CD4-positive, alpha-beta T cell treated with Interleukin-21 for 1 hour (primary cell): ENCODE results near the gene WDR26.
"Not testable (repeated sequence)": the region's sequence is repeated elsewhere in the genome, so short reads cannot be mapped to it uniquely, and the experiment has no call there.

Source experiments
- DNase-seq: peaks from one replicate; pipeline ENCODE4 v3.0.0-alpha.2; 2020

Gene WDR26

DNA sequence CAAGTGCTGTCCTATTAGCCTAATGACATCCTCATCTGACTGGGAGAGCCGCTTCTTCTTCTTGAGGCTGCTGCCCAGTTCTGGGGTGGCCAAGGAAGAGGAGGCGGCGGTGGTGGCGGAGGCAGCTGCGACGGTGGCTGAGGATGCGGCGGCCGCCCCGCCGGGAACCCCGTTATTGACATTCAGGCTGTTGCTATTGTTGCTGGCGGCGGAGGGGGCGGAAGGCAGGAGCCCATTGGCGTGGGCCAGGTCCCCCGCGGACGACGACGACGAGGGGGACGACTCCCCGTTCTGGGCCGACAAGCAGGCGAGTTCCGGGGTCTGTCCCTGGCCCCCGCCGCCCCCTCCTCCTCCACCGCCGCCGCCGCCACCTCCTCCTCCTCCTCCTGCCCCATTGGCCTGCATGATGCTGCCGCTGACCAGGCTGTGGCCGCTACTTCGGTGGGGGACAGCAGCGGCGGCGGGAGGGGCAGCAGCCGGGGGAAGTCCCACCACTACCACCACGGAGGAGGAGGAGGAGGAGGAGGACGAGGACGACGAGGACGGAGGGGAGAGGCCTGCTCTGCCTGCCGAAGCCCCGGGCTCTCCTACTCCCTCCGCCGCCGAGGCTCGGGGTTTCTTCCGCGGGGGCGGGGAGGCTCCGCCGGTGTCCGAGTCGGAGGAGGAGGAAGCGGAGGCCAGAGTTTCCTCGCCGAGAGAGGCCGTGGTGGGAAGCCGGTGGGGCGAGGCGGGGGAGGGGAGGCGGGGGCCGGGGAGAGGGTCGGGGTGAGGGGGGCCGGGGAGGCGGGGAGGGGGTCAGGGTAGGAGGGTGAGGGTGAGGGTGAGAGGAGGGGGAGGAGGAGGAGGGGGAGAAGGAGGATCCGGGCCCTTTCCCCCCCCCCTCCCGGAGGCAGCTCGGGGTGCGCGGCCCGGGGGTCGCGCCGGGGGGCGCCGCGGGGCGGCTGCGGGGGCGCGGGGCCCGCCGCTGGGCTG lies 610 bp downstream of the WDR26 start:
- DNase-seq, result peak; percentile 71

DNA sequence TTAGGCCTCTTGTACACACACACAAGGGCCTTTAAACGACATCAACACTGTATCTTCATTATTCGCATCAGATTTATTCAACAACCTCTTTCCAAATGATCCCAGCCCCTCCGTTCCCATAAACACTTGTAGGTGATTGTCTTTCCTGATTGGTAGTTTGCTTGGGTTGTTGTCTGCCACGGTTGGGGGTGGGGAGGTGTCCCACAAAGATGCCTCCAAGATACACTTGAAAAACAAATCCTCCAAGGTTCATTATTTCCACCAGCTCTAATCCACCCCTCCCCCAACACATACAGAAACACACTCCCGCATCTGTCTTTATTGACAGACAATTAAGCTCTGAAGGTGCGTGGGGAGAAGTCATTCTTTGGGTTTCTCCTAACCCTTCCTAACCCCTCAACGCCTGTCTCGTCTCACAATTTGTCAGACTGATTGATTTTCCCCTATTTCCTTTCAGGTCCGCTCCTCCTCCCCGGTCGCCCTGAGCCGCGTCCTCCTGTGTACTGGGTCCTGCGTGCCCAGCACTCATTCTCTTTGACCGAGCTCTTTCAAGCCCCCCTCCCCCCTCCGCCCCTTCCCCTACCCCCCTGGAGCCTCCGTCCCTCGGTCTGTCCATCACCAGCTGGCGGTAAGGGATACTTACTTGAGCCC lies 1.4 kb downstream of the WDR26 start:
- DNase-seq, result peak; percentile 50

DNA sequence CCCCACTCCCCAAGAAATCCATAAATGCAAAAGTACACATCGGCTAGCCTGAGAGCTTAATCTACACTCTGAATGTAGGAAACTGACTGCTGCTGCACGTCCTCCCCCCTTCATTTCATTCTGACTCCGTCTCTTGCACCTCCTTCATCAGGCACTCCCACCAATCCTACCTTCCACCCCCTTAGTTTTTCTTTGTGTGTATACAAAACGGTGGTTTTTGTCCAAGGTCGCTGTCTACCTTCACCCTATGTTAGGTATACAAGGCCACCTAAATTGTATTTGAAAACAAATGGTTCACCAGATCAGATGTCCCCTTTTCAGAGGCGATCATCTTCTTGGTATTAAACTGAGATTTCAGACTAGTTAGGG lies 1.9 kb downstream of the WDR26 start:
- DNase-seq, result peak; percentile 40

DNA sequence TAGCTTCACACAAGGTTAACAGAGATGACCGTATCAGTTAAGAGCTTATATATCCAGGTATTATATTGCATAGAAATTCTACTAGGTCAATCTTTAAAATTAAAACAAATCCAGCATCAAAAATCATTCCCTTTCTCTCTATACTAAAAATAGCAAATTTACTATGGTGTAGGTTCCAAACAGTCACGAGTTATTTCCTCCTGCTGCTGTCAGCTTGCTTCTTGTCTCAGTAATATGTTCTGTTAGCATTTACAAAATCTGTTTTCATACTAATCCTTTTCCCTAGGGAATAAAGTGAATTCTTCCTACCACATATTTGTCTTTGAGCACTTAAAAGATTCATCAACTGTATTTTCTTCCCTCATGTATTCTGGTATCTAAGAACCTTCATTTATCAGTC lies 2.5 kb downstream of the WDR26 start:
- no peak for DNase-seq

DNA sequence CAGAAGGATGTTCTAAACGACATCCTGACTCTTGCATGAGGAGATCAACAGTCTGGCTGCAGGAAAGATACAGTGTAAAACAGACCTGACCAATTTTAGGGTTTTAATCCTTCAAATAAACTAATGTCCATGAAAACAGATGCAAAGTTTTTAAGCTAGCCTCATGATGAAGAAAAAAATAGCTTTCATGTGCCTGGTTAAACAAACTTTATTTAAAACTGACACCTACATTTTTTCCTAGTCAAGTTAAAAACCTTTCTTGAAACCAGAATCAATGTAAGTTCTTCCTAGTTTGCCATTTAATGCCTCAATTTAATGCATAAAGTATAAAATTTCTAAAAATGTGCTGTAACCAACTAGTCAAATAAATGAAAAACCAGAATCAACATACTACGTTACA lies 2.9 kb downstream of the WDR26 start:
- DNase-seq, result no peak

DNA sequence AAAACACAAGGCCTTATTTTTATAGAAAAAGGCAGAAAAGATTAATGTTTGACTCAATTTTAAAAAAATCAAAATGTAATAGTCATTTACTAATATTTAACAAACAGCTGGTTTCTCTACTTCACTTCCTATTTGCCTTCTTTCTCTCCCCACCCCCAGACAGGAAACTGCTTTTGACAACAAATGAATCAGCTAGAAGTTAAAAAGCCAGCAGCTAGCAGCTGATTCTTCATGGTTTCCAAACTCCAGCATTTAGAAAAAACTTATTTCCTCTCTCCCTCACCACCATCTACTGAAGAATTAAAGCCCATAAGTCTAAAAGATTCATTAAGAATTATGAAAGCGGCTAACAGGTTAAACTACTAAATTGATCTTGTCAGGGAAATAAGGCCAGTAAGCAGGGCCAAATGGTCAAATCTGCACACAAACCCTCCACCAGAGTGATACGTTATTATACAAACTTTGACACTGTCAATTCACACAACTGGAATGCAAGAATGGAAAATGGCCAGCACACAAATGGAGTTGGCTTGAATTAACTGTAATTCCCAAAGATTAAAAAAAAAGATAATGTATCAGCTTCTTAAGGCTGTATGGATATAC lies 4.0 kb downstream of the WDR26 start:
- DNase-seq, result peak; percentile 73

DNA sequence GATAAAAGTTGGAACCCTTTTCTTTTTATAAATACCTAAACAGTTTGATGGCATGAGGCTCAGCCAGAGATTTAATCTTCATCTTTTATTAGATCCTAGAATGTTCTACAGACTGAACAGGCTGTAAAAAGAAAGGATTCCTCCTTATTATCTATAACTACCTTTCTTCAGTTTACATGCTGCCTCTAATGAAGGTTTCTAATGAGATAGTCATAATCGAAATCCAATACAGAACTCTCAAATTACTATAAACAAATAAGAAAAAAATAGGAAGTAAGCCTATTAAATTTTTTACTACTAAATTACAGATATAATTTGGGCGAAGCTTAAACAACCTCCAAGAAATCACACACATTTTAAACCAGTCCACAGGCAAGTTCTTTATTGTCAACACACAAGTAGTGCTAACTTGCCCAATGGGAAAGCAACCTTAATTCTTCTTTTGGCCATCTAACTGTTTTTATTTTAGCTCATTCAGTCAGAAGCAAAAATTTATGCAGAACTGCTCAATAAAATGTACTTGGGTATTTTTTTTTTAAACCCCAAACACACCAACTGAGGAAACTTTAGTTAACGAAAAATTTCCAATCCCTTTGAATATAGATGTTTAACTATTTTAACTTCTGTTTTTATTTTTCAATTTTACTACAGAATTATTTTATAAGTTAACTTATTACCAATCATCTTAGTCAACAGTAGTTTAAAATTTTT lies 4.8 kb downstream of the WDR26 start:
- no peak for DNase-seq

DNA sequence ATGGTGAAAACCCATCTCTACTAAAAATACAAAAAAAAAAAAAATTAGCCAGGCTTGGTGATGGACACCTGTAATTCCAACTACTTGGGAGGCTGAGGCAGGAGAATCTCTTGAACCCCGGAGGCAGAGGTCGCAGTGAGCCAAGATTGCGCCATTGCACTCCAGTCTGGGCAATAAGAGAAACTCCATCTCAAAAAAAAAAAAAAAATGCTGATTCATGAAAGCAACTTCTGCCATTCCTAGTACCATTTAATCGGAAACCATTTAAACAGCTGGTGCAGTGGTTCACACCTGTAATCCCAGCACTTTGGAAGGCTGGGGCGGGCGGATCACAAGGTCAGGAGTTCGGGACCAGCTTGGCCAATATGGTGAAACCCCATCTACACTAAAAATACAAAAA lies 5.9 kb downstream of the WDR26 start:
- not testable (repeated sequence) for DNase-seq

DNA sequence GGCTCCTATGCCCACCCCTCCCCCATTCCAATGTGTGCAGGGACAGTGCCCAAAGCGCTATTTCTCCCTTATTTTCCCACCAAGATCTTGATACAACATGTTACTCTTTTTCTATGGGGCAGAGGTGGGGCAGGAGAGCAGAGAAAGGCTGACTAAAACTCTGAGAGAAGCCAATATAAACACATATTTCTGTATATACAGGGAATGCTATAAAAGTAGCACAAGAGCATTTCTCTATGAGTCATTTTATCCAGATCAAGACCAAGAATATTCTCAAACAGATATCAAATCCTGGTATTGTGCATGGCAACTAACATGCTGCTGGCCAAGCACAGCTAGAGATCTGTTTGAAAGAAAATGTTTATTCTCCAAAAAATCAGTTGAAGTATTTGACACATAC lies 7.3 kb downstream of the WDR26 start:
- no peak for DNase-seq

DNA sequence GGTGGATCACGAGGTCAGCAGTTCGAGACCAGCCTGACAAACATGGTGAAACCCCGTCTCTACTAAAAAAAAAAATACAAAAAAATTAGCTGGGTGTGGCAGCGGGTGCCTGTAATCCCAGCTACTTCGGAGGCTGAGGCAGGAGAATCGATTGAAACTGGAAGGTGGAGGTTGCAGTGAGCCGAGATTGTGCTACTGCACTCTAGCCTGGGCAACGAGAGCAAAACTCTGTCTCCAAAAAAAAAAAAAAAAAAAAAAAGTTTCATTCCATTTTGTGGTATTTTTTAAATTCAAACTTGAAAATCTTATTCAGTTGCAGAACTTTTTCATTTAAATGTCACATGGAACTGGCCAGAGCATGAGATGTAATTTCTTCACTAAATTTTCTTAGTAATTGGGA lies 7.7 kb downstream of the WDR26 start:
- not testable (repeated sequence) for DNase-seq

DNA sequence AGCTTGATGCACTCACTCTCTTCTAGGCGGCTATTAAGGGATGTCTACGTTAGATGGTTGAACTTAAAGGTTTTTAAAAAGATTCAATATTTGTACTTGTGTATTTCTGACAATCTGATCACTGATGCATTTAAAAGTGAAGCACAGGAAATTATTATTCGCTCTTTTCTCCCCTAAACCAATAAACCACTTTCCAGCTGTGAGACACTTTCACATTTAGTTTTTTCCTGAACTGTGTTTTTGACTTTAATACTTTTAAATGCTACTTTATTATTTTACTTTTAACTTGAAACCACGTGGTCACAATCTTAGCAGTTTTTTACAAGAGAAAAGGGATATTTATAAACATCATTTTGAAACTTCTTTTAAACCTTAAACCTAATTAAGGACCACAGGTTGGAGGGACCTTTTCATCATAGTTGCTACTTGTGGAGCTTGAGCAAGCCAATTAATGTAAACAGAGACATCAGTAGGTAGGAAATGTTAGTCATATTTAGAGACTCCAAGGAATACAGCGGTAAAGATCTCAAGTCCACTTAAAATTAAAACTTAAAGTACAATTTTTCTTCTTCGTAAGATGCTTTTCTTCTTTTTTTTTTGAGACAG lies 9.2 kb downstream of the WDR26 start:
- no peak for DNase-seq

DNA sequence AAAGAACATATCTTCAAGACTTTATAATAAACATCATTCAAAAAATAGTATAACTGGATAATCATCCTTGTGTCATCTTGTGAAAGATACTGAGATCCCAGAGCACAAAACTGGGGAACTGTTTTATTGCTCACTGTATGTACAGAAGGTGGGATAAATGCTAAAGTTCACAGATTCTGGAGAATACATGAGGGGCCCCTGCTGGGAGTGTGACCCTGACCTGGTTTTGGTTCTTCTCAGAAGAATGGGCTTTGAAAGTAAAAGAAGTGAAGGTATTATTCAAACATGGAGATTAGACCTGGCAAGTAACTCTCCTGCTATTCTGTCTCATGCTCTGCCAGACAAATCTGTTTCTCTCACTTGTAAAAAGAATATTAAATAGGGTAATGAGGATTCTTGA lies 14.5 kb downstream of the WDR26 start:
- DNase-seq, result no peak

DNA sequence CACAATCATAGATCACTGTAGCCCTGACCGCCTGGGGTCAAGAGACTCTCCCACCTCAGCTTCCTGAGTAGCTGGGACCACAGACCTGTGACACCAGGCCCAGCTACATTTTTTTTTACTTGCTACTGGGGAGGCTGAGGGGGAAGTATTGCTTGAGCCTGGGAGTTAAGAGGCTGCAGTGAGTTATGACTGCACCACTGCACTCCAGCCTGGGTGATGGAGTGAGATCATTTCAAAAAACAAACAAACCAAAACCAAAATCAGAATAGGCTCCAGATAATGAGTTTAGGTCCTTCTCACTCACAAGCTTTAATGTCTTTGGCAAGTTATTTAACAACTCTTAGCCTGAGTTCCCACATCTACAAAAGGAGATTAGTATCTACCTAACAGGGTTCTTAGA lies 22.8 kb downstream of the WDR26 start:
- no peak for DNase-seq

DNA sequence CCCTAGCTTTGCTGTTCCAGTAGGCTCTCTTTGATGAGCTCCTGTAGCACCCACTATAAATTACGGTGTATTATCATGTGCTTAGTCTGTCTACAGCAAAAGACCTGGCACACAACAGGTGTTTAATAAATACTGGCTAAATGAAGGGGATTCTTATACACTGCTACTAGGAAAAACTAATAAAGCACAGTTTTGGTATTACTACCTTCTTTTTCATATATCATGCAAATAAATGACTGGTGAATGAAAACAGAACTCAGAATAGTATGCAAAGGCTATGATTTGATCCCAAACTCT lies 26.4 kb downstream of the WDR26 start:
- no peak for DNase-seq

DNA sequence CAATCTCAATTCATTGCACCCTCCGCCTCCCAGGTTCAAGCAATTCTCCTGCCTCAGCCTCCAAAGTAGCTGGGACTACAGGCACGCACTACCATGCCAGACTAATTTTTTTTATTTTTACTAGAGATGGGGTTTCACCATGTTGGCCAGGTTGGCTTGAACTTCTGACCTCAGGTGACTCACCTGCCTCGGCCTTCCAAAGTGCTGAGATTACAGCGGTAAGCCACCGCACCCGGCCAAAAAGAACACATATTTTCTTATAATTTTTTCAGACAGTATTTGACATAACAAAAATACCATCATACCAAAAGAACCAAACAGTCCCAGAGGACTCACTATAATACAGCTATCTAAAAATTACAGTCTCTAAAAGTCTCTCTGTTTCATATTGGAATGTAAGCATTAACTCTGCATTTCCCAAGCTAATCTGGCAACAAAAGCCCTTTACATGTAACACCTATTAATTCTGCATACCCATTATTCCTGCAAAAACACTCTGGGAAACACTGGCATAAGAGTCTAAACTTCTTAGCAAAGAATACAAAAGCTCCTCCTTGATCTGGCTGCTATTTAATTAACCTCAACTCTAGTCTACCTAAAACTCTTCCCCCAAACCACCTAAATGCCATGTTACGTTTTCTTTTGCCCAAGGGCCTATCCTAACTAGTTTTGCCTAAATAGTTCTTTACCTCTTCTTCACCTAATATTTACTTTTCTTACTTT lies 26.9 kb downstream of the WDR26 start:
- DNase-seq, result no peak

DNA sequence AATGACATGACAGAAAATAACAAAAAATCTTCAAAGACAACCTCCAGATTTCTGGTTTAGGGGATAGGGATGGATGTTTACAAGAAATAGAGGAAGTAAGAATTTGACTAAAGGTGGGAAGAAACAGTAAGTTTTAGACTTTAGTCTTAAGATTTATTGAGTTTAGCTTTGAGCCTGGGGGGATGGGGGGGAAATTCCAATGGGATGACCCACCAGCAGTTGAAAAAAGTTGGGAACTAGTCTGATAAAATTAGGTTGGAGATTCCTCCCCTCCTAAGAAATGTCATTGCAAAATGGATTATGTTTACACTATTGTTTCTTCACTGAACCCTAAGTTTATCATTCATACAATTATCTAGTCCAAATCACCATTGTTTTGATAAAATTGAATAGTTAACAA lies 28.4 kb downstream of the WDR26 start:
- no peak for DNase-seq

DNA sequence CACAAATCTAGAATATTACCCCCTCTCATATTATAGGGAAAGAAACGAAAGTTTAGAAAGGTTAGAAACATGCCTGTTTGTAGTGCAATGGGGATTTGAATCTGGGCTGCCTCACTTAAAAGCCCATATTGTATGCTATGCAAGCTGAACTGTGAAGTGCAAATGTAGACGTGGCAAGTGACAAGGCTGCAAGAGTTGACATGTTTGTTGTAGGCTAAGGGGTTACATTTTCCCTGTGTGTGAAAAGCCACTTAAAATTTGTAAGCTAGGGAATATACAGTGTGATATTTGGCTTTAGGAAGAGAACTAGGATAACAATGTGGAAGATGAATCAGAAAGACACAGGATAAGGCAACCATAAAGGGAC lies 29.0 kb downstream of the WDR26 start:
- no peak for DNase-seq

DNA sequence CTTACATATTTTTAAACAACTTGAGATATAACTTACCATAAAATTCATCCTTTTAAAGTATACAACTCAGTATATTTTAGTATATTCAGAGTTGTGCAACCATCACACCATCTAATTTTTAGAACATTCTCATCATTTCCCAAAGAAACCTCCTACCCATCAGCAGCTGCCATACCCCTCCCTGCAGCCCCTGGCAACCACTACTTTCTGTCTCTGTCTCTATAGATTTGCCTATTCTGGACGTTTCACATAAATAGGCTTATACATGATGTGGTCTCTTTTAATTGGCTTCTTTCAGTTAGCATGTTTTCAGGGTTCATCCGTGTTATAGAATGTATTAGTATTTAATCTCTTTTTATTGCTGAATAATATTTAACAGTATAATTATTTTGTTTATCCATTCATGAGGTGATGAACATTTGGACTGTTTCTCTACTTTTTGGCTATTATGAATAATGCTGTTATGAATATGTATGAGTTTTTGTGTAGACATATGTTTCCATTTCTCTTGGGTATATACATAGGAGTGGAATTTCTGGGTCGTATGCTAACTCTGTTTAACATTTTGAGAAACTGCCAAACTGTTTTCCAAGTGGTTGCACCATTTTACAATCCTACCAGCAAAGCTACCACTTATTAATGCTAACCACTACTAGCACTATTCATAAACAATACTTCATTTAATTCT lies 29.5 kb downstream of the WDR26 start:
- no peak for DNase-seq

DNA sequence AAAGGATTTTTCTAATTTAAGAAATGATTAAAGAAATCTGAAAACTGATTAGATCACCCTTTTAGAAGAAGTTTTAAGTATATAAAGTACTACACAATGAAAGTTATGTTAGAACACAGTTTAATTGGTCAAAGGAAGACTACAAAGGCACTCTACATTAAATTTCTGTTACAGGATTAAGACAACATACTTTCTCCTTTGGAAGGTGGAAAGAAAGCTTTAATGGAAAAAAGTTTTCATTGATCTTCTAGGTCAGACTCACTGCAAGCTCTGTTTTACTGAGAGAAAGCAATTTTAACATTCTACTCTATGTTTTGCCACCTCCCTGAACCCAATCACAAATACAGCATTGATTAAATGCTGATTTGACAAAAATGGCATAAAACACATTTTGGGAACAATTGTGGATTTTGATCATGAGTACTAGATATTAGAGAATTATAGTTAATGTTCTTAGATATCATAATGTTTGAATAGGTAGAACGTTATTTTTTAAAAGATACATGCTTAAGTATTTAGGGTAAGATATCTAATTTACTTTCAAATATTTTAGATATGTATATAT lies 32.0 kb downstream of the WDR26 start:
- DNase-seq, result no peak

DNA sequence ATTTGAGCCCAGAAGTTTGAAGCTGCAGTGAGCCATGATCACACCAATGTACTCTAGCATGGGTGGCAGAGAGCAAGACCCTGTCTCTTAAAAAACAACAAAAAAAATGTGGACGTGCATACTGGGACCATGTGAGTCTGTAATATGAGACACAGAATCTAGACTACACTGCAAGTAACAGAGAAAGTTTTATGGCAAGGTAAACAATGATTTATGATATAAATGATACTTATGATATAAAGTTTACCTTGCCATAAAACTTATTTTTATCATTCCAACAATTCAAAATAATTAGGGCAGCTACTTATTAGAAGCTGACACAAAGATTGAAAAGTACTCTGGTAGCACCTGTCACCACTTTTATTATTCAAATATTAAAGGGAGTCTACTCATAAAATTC lies 34.7 kb downstream of the WDR26 start:
- no peak for DNase-seq

DNA sequence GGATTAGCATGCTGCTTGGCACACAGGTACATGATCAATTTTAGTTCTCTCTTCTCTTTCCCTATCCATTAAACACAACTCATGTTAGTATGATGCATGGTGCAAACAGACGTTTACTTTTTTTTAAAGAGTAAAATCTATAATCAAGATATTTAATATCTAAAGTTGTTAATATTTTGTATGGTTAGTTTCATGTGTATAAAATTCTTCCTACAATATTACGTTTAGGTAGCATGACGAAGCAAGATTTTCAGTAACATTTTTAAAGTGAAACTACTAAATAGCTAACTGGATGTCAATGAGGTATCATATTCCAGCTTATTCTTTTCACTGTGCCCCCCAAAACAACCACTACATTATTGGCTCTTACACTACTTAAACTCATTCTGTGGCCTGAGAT lies 41.3 kb downstream of the WDR26 start:
- no peak for DNase-seq
